GM12892 (cell line): ENCODE measurements around the gene EDEM3.

Source experiments
- DNase-seq: peaks from one replicate; pipeline ENCODE4 v3.0.0; 2011; ENCODE audit not compliant: insufficient read length
- FAIRE-seq: peaks from 2 replicates; lab custom pipeline; 2011; peaks lifted over from hg19 to GRCh38; lab: Jason Lieb, UNC
- POLR2A ChIP-seq: IDR thresholded peaks from 2 replicates; pipeline ENCODE4 v1.6.1; 2011; ENCODE audit warnings: low read depth, low read length, control low read depth
- POLR2AphosphoS5 ChIP-seq: IDR thresholded peaks from 2 replicates; pipeline ENCODE4 v1.6.1; 2011; ENCODE audit warnings: low read depth, low read length, control low read depth
- TAF1 ChIP-seq: IDR thresholded peaks from 2 replicates; pipeline ENCODE4 v1.6.1; 2011; ENCODE audit warnings: low read depth, mild to moderate bottlenecking, control low read depth, low read length, borderline replicate concordance

EDEM3 gene

GRCh38 chr1:184650177-184650866 is 104.3 kb downstream of the EDEM3 start:
- no peak for TF ChIP-seq POLR2AphosphoS5
- TF ChIP-seq POLR2A: no peak
- TF ChIP-seq TAF1: no peak
- no peak for DNase-seq
- FAIRE-seq: no peak

GRCh38 chr1:184649451-184649888 is 105.2 kb downstream of the EDEM3 start:
- TF ChIP-seq POLR2AphosphoS5 (no peak), TAF1 (no peak)
- DNase-seq (no peak), FAIRE-seq (peak; percentile 92)

- TF ChIP-seq POLR2A (no peak), TAF1 (no peak), POLR2AphosphoS5 (no peak)
- FAIRE-seq: no peak
- DNase-seq: no peak
These were observed 105.8 kb downstream of the EDEM3 start for GRCh38 chr1:184648856-184649201.

- TF ChIP-seq TAF1: no peak
- TF ChIP-seq POLR2AphosphoS5: no peak
- no peak for TF ChIP-seq POLR2A
- DNase-seq (no peak), FAIRE-seq (no peak)
These were observed 106.3 kb downstream of the EDEM3 start for GRCh38 chr1:184648160-184648855.

GRCh38 chr1:184647471-184647870 is 107.2 kb downstream of the EDEM3 start:
- TF ChIP-seq TAF1: no peak
- no peak for TF ChIP-seq POLR2A
- no peak for TF ChIP-seq POLR2AphosphoS5
- DNase-seq (no peak), FAIRE-seq (peak; percentile 33)

- TF ChIP-seq POLR2AphosphoS5 (no peak), TAF1 (no peak), POLR2A (no peak)
- DNase-seq: no peak
- FAIRE-seq: no peak
These were observed 107.8 kb downstream of the EDEM3 start for GRCh38 chr1:184646824-184647223.

- TF ChIP-seq POLR2AphosphoS5 (no peak), POLR2A (no peak), TAF1 (no peak)
- no peak for FAIRE-seq
- DNase-seq: no peak
These were observed 108.4 kb downstream of the EDEM3 start for GRCh38 chr1:184646178-184646701.

GRCh38 chr1:184644771-184645170 is 109.9 kb downstream of the EDEM3 start:
- no peak for TF ChIP-seq POLR2AphosphoS5
- no peak for TF ChIP-seq POLR2A
- DNase-seq: no peak
- FAIRE-seq: no peak

- DNase-seq (no peak), FAIRE-seq (no peak)
- no peak for TF ChIP-seq POLR2AphosphoS5
- no peak for TF ChIP-seq TAF1
- no peak for TF ChIP-seq POLR2A
These were observed 111.0 kb downstream of the EDEM3 start for GRCh38 chr1:184643661-184644060.

- TF ChIP-seq POLR2AphosphoS5 (no peak), POLR2A (no peak), TAF1 (no peak)
- FAIRE-seq (no peak), DNase-seq (no peak)
These were observed 112.8 kb downstream of the EDEM3 start for GRCh38 chr1:184641894-184642293.

- TF ChIP-seq POLR2AphosphoS5: no peak
- TF ChIP-seq POLR2A: no peak
- TF ChIP-seq TAF1: no peak
- FAIRE-seq: no peak
- no peak for DNase-seq
These were observed 114.2 kb downstream of the EDEM3 start for GRCh38 chr1:184640505-184640904.
